K562 (cell line): ENCODE measurements around the gene MED22. TPM values are rescaled to one million over a fixed set of nuclear protein-coding genes. Genes with fewer than 3 reads are reported as not detected.

Experiments used
- ATAC-seq: fragments of 200-7000 bp; cut with Tn5 transposase; 3 replicates; pipeline ENCODE4 v1.9.1; 2020; ENCODE audit warnings: moderate library complexity
- BruUV-seq: library from RNA; stranded (reverse); fragments of 400-500 nt; replicated peaks from 2 replicates; lab custom pipeline; 2021; lab: Mats Ljungman, UMichigan
- CTCF ChIA-PET: fragments of 300-600 bp; formaldehyde crosslinking; extraction: SDS; loops from one replicate; lab custom pipeline; 2021; ENCODE audit warnings: low intra/inter-chr PET ratio; lab: Yijun Ruan, JAX
- POLR2A ChIA-PET: fragments of 300-600, 350-650 bp; sonication (Branson Sonifier 250); formaldehyde crosslinking; extraction: SDS; loops from one replicate; lab custom pipeline; 2021; ENCODE audit warnings: antibody characterized with exemption, inconsistent platforms; lab: Yijun Ruan, JAX
- DNase-seq, 4 experiments: peaks; one replicate each; pipeline versions ENCODE4 v3.0.0 to v3.0.0-alpha.2; 2011 to 2018; ENCODE audit warnings: low spot score in 3 of 4, mixed read lengths in 3 of 4; ENCODE audit errors: extremely low read depth in 1 of 4
- FAIRE-seq: peaks from 2 replicates; lab custom pipeline; 2011; peaks lifted over from hg19 to GRCh38; lab: Jason Lieb, UNC
- H2AFZ ChIP-seq: 2 replicates; pipeline ENCODE4 v1.6.0; 2011; ENCODE audit warnings: low read depth, low read length, control low read depth, inconsistent platforms
- H3K27ac ChIP-seq: fragments of 200-600 bp; 3 replicates; pipeline ENCODE4 v1.8.0; 2011; ENCODE audit warnings: low read depth, mild to moderate bottlenecking, control low read depth, inconsistent platforms, low read length, moderate library complexity, mixed read lengths; ENCODE audit errors: extremely low read depth
- H3K27me3 ChIP-seq, 2 experiments: fragments of 300-600 bp in 1 of 2; 2 replicates in 1 of 2; 3 replicates in 1 of 2; pipeline versions ENCODE4 v1.6.0 to v1.8.0; 2011; ENCODE audit warnings: inconsistent platforms in 2 of 2, low read length in 2 of 2, mild to moderate bottlenecking in 1 of 2, mixed read lengths in 1 of 2, moderate library complexity in 1 of 2; ENCODE audit not compliant: control insufficient read depth in 2 of 2, insufficient read depth in 2 of 2
- H3K36me3 ChIP-seq: fragments of 300-600 bp; 3 replicates; pipeline ENCODE4 v1.8.0; 2011; ENCODE audit warnings: mild to moderate bottlenecking, low read length, inconsistent platforms; ENCODE audit not compliant: control insufficient read depth, insufficient read depth
- H3K4me1 ChIP-seq, 2 experiments: fragments of 200-600 bp in 1 of 2; replicated peaks in 1 of 2; 2 replicates in 1 of 2; 3 replicates in 1 of 2; pipeline versions ENCODE4 v1.5.1 to v1.8.0; 2011; ENCODE audit warnings: inconsistent platforms in 2 of 2, low read length in 2 of 2, mild to moderate bottlenecking in 1 of 2, mixed read lengths in 1 of 2, moderate library complexity in 1 of 2; ENCODE audit not compliant: control insufficient read depth in 2 of 2, insufficient read depth in 2 of 2
- H3K4me2 ChIP-seq: 2 replicates; pipeline ENCODE4 v1.6.1; 2011; ENCODE audit warnings: low read length, control low read depth, inconsistent platforms, mixed read lengths; ENCODE audit not compliant: insufficient read depth
- H3K4me3 ChIP-seq: fragments of 200-600 bp; sonication (generic), shearing (Covaris generic); 2 replicates; pipeline ENCODE4 v1.5.1; 2016; ENCODE audit warnings: control low read depth, inconsistent platforms
- H3K79me2 ChIP-seq: fragments of 200-600 bp; 3 replicates; pipeline ENCODE4 v1.8.0; 2011; ENCODE audit warnings: low read length, inconsistent platforms; ENCODE audit not compliant: control insufficient read depth, insufficient read depth
- H3K9ac ChIP-seq, 2 experiments: 2 replicates each; pipeline versions ENCODE4 v1.6.0 to v1.6.1; 2011; ENCODE audit warnings: low read depth in 2 of 2, low read length in 2 of 2, control low read depth in 1 of 2, inconsistent platforms in 1 of 2, mild to moderate bottlenecking in 1 of 2, mixed read lengths in 1 of 2; ENCODE audit not compliant: insufficient read depth in 1 of 2
- H3K9me1 ChIP-seq: one replicate; pipeline ENCODE4 v1.6.0; 2011; ENCODE audit warnings: inconsistent platforms, mild to moderate bottlenecking, low read length, moderate library complexity; ENCODE audit not compliant: control insufficient read depth, insufficient read depth
- H3K9me3 ChIP-seq: replicated peaks from 2 replicates; pipeline ENCODE4 v1.5.1; 2011; ENCODE audit warnings: low read depth, low read length, inconsistent platforms; ENCODE audit not compliant: control insufficient read depth, insufficient read depth
- H4K20me1 ChIP-seq: replicated peaks from 2 replicates; pipeline ENCODE4 v1.6.1; 2011; ENCODE audit warnings: low read length, inconsistent platforms, mixed read lengths; ENCODE audit not compliant: control insufficient read depth, insufficient read depth
- L3MBTL2 ChIP-seq: fragments of 450-650 bp; IDR thresholded peaks from 2 replicates; pipeline ENCODE4 v1.6.1; 2016; ENCODE audit warnings: mild to moderate bottlenecking, moderate library complexity
- MAX ChIP-seq: sonication (generic); formaldehyde crosslinking; IDR thresholded peaks from 2 replicates; pipeline ENCODE4 v1.9.0; 2022; ENCODE audit warnings: mild to moderate bottlenecking, missing genetic modification reagents
- MGA ChIP-seq: fragments of 450-650 bp; IDR thresholded peaks from 2 replicates; pipeline ENCODE4 v1.6.1; 2016; ENCODE audit warnings: mild to moderate bottlenecking, moderate library complexity
- NFE2L1 ChIP-seq: fragments of 450-650 bp; IDR thresholded peaks from 2 replicates; pipeline ENCODE4 v1.6.1; 2016; ENCODE audit warnings: missing genetic modification characterization, low read depth, mild to moderate bottlenecking, missing compliant biosample characterization, moderate library complexity, borderline replicate concordance
- STAT5A ChIP-seq: IDR thresholded peaks from 2 replicates; pipeline ENCODE4 v1.6.1; 2012; ENCODE audit warnings: low read length, inconsistent platforms, borderline replicate concordance
- whole genome bisulfite sequencing: fragments of 100-300 bp; shearing (Covaris generic); methylation state at CpG from one replicate; pipeline ENCODE4 v1.1.6; 2016; ENCODE audit warnings: low coverage, mixed read lengths; ENCODE audit not compliant: insufficient coverage; ENCODE audit errors: missing lambda C conversion rate; 5-methylcytosine and 5-hydroxymethylcytosine counted together
- in situ Hi-C: fragments of 300-500 bp; cut with MboI; formaldehyde crosslinking; loops from 4 replicates; pipeline ENCODE4 v1.15.0; 2018; ENCODE audit warnings: inconsistent platforms, mixed read lengths
- intact Hi-C: fragments of 100-400 bp; cut with micrococcal nuclease; formaldehyde crosslinking; loops from 2 replicates; pipeline ENCODE4 v1.14.2; 2022
- polyA plus RNA-seq, 8 experiments: library from polyadenylated mRNA; depleted of rRNA in 4 of 8; stranded (reverse) in 5 of 8; unstranded in 3 of 8; fragments of >200 nt; fragmentation: Nextera tagmentation in 2 of 8; fragmentation: Illumina TruSeq in 1 of 8; extraction: Ambion mirVana in 2 of 8; extraction: Trizol in 1 of 8; gene quantifications; 2 replicates each; pipeline versions ENCODE4 v1.2.1 to v1.2.3, GENCODE V29; 2011 to 2014; ENCODE audit warnings: inconsistent platforms in 1 of 8, missing spikeins in 1 of 8
- total RNA-seq, 7 experiments: library from RNA; depleted of rRNA in 6 of 7; stranded (reverse); fragments of >200 nt in 6 of 7; fragmentation: Illumina TruSeq in 2 of 7; extraction: Trizol in 2 of 7; gene quantifications; 2 replicates each; pipeline versions ENCODE4 v1.2.1 to v1.2.3, GENCODE V29; 2011 to 2021; ENCODE audit warnings: low replicate concordance in 1 of 7

MED22 gene
- total and polyA plus RNA-seq, 9 of the 15 experiments (the other 6 are each of a cell fraction or from before 2014, with no cell fraction given), result 0.73 to 35.6 (median 22.3) TPM

- ATAC-seq (peak; percentile 53; the same call in 2 of the 3 replicates), DNase-seq (peak in 2 of 4 experiments; percentile 24 to 28), FAIRE-seq (no peak)
- Histone ChIP-seq H3K9ac (0 out of 4 replicates have a peak overlapping the region, but pooled peaks of 1 of the 2 experiments have one; percentile 26), H4K20me1 (no peaks in the 10 kb centered on the region), H3K4me1 (peaks cover 3 to 16% of the 10 kb centered on the region in 2 experiments; a peak in 3 of 5 replicates), H3K9me3 (peaks cover 4% of the 10 kb centered on the region), H2AFZ (peak overlapping the region; percentile 76), H3K4me3 (no peak overlapping the region), H3K79me2 (no peaks in the 10 kb centered on the region), H3K36me3 (no peaks in the 10 kb centered on the region), H3K9me1 (no peaks in the 10 kb centered on the region), H3K27me3 (peaks cover 0 to 7% of the 10 kb centered on the region in 2 experiments; a peak in 1 of 5 replicates), H3K27ac (no peak overlapping the region), H3K4me2 (0 out of 2 replicates have a peak overlapping the region, but pooled peaks have one; percentile 37)
- 40% methylated on average over 30 of the region's 31 CpGs for WGBS
- POLR2A ChIA-PET, result interaction anchor here (0.6 to 1.9 kb wide), 5 partner anchors 19 to 253 kb away, joined by 3 to 6 read pairs (median 3); partner anchors contain the start of gene ABO
- intact Hi-C loops (no loop called here), in situ Hi-C loops (no loop called here)
- no TSS peak for BruUV-seq
- CTCF ChIA-PET, result no interaction called here
- TF ChIP-seq L3MBTL2 (no peak; the same call in 1 of the 2 replicates), NFE2L1 (tag) (no peak), MAX (CRISPR knock-in tag) (0 out of 2 replicates have a peak, but pooled peaks have one; percentile 16), STAT5A (no peak), MGA (peak; percentile 56)
These were observed 41.4 kb downstream of the MED22 start for GRCh38 chr9:133306242-133307204.
